ENCODE measurements around the gene ROM1. TPM values are rescaled to one million over a fixed set of nuclear protein-coding genes. Genes with fewer than 3 reads are reported as not detected.
"Not testable (repeated sequence)": the region's sequence is repeated elsewhere in the genome, so short reads cannot be mapped to it uniquely, and the experiment has no call there.

Gene ROM1, protein sequence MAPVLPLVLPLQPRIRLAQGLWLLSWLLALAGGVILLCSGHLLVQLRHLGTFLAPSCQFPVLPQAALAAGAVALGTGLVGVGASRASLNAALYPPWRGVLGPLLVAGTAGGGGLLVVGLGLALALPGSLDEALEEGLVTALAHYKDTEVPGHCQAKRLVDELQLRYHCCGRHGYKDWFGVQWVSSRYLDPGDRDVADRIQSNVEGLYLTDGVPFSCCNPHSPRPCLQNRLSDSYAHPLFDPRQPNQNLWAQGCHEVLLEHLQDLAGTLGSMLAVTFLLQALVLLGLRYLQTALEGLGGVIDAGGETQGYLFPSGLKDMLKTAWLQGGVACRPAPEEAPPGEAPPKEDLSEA
- 0.95 TPM for polyA plus RNA-seq (2013, experiment 1 of 2)
- 0.76 TPM for polyA plus RNA-seq (2013, experiment 2 of 2)

DNA sequence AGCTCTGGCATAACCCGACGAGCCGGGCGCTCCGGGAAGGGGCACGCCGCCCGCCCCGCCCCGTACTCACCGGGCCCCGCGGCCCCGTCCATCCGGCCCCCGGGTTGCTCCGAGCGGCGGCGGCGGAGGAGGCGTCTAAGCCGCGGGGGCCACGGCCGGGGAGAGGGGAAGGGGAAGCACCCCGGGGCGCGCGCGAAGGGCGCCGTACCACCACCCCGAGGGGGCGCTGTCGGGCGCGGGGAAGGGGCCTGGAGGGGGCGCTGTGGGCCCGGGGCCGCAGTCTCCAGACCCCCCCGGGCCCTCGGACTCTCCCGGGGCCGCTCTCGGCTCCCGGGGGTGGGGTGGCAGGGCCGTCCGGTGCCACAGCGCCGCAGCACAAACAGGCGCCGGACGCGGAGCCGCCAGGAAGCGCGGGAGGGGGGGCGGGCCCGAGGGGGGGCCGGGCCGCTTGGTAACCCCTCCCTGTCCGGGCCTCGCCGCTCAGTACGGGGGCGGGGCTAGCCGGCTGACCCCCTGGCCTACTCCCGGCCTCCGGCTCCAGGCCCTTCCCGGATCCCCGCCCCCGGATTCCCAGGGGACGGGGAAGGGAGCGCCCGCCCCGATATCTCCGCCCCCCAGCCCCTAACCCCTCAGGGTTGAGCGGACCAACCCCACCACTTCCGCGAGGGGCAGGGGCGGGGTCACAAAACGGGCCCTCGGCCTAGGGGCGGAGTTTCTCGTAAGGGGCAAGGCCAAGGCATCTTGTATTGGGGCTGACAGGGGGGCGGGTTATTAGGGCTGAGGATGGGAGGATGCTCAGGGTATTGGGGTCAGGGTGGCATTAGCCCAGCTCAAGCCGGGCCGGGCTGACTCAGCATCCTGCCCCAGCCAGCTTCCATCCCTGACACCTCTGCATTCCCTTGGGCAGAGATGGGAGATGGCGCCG, at the start of gene ROM1, which contains the start of gene EML3:
TSS of gene ROM1 (plus strand) at position 892 of the 925 bp plus-strand sequence. CDS start at position 917, 25 bp downstream.
TSS of gene EML3 (minus strand) at position 410 of the 925 bp plus-strand sequence. CDS start at position 92, 318 bp downstream.
- WGBS: 4% methylated on average over 87 of the region's 91 CpGs
- Histone ChIP-seq H3K27ac (ENCODE audit: low read depth, low read length) (no peak within 1 kb of the TSS), H3K9me3 (ENCODE audit: insufficient read depth, low read depth, low read length) (no peaks in the 10 kb centered on the region), H3K9ac (ENCODE audit: low read depth, low read length) (peak within 1 kb of the TSS; percentile 39; the same call in 1 of the 2 replicates), H3K27me3 (ENCODE audit: insufficient read depth, low read length) (peaks cover 10% of the 10 kb centered on the region; the same call in 1 of the 2 replicates), H3K4me3 (ENCODE audit: low read length) (peak within 1 kb of the TSS; percentile 66), H3K36me3 (ENCODE audit: insufficient read depth, low read length) (peaks cover 7% of the 10 kb centered on the region; the same call in 1 of the 2 replicates), H3K4me1 (ENCODE audit: insufficient read depth, low read length) (peaks cover 5% of the 10 kb centered on the region; the same call in 1 of the 2 replicates)

GRCh38 chr11:62565100-62565802, 47.8 kb upstream of the ROM1 start:
- Histone ChIP-seq H3K9ac (ENCODE audit: low read depth, low read length) (no peak overlapping the region), H3K36me3 (ENCODE audit: insufficient read depth, low read length) (peaks cover 91% of the 10 kb centered on the region), H3K27ac (ENCODE audit: low read depth, low read length) (no peak overlapping the region), H3K9me3 (ENCODE audit: insufficient read depth, low read depth, low read length) (no peaks in the 10 kb centered on the region), H3K27me3 (ENCODE audit: insufficient read depth, low read length) (no peaks in the 10 kb centered on the region), H3K4me3 (ENCODE audit: low read length) (no peak overlapping the region), H3K4me1 (ENCODE audit: insufficient read depth, low read length) (peaks cover 13% of the 10 kb centered on the region)
- 93% methylated on average over 5 of the region's 5 CpGs for WGBS

- WGBS: 98% methylated on average over 8 of the region's 8 CpGs
- no peak overlapping the region for H3K27ac ChIP-seq (ENCODE audit: low read depth, low read length)
Observed at GRCh38 chr11:62566247-62566646, 46.8 kb upstream of the ROM1 start.

DNA sequence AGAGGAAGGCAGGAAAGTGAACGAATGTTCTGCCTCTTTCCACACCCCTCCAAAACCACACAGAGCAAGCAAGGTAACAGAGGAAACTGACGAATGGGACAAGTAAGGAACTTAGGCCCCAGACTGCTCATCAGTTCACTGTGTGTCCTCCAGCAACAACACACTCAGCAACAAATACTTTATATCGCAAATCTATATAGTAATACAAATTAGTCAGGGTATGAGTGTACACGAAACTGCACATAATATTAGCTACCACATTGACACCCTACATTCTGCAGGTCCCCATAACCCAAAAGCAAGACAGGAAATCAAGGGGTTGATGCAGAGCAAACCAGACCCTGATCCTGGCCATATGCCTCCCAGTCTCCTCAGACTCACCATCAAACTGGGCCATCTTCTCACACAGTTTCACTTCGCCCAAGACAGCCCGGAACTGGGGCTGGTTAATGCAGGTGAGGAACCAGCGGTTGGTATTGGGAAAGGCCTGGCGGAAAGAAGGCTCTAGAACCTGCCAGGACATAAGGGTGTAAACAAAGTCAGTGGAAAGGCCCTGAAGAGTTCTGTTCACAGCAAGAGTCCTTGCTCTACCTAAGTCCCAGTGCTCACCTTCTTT, 45.9 kb upstream of the ROM1 start:
- Histone ChIP-seq H3K9me3 (ENCODE audit: insufficient read depth, low read depth, low read length) (no peaks in the 10 kb centered on the region), H3K9ac (ENCODE audit: low read depth, low read length) (no peak overlapping the region), H3K4me1 (ENCODE audit: insufficient read depth, low read length) (peaks cover 11% of the 10 kb centered on the region), H3K36me3 (ENCODE audit: insufficient read depth, low read length) (peaks cover 98% of the 10 kb centered on the region), H3K27me3 (ENCODE audit: insufficient read depth, low read length) (no peaks in the 10 kb centered on the region), H3K4me3 (ENCODE audit: low read length) (no peak overlapping the region), H3K27ac (ENCODE audit: low read depth, low read length) (no peak overlapping the region)
- WGBS: 95% methylated on average over 8 of the region's 8 CpGs

More at GRCh38 chr11:62566247-62566646, 46.8 kb upstream of the ROM1 start:
- H3K36me3 ChIP-seq (ENCODE audit: insufficient read depth, low read length): peaks cover 94% of the 10 kb centered on the region
- H3K9ac ChIP-seq (ENCODE audit: low read depth, low read length): no peak overlapping the region
- H3K27me3 ChIP-seq (ENCODE audit: insufficient read depth, low read length): no peaks in the 10 kb centered on the region
- H3K4me1 ChIP-seq (ENCODE audit: insufficient read depth, low read length): peaks cover 7% of the 10 kb centered on the region
- no peaks in the 10 kb centered on the region for H3K9me3 ChIP-seq (ENCODE audit: insufficient read depth, low read depth, low read length)
- no peak overlapping the region for H3K4me3 ChIP-seq (ENCODE audit: low read length)

GRCh38 chr11:62569611-62570010, 43.4 kb upstream of the ROM1 start:
- no peak overlapping the region for H3K4me3 ChIP-seq (ENCODE audit: low read length)
- H3K4me1 ChIP-seq (ENCODE audit: insufficient read depth, low read length): peaks cover 15% of the 10 kb centered on the region; the same call in 1 of the 2 replicates
- H3K36me3 ChIP-seq (ENCODE audit: insufficient read depth, low read length): peaks cover 82% of the 10 kb centered on the region
- no peaks in the 10 kb centered on the region for H3K9me3 ChIP-seq (ENCODE audit: insufficient read depth, low read depth, low read length)
- H3K9ac ChIP-seq (ENCODE audit: low read depth, low read length): no peak overlapping the region
- 83% methylated on average over 1 of the region's 1 CpG for WGBS
- H3K27ac ChIP-seq (ENCODE audit: low read depth, low read length): no peak overlapping the region
- H3K27me3 ChIP-seq (ENCODE audit: insufficient read depth, low read length): no peaks in the 10 kb centered on the region

GRCh38 chr11:62570903-62571302, 42.2 kb upstream of the ROM1 start:
- not testable (repeated sequence) for H3K9ac ChIP-seq (ENCODE audit: low read depth, low read length); H3K9me3 ChIP-seq (ENCODE audit: insufficient read depth, low read depth, low read length); H3K27ac ChIP-seq (ENCODE audit: low read depth, low read length); H3K27me3 ChIP-seq (ENCODE audit: insufficient read depth, low read length)
- Histone ChIP-seq H3K36me3 (ENCODE audit: insufficient read depth, low read length) (peaks cover 73% of the 10 kb centered on the region), H3K4me1 (ENCODE audit: insufficient read depth, low read length) (peaks cover 24% of the 10 kb centered on the region; the same call in 1 of the 2 replicates), H3K4me3 (ENCODE audit: low read length) (peak overlapping the region; percentile 92; the same call in 1 of the 2 replicates)
- 95% methylated on average over 5 of the region's 5 CpGs for WGBS

- WGBS: 95% methylated on average over 5 of the region's 5 CpGs
- not testable (repeated sequence) for H3K27me3 ChIP-seq (ENCODE audit: insufficient read depth, low read length); H3K27ac ChIP-seq (ENCODE audit: low read depth, low read length); H3K9me3 ChIP-seq (ENCODE audit: insufficient read depth, low read depth, low read length)
- H3K4me3 ChIP-seq (ENCODE audit: low read length): peak overlapping the region; percentile 92; the same call in 1 of the 2 replicates
- peaks cover 73% of the 10 kb centered on the region for H3K36me3 ChIP-seq (ENCODE audit: insufficient read depth, low read length)
- H3K4me1 ChIP-seq (ENCODE audit: insufficient read depth, low read length): peaks cover 24% of the 10 kb centered on the region; the same call in 1 of the 2 replicates
- peak overlapping the region; percentile 98; the same call in 1 of the 2 replicates for H3K9ac ChIP-seq (ENCODE audit: low read depth, low read length)
Observed at GRCh38 chr11:62571493-62571892, 41.6 kb upstream of the ROM1 start.

GRCh38 chr11:62572431-62572830, 40.6 kb upstream of the ROM1 start:
- Histone ChIP-seq H3K36me3 (ENCODE audit: insufficient read depth, low read length) (peaks cover 69% of the 10 kb centered on the region), H3K9me3 (ENCODE audit: insufficient read depth, low read depth, low read length) (no peaks in the 10 kb centered on the region), H3K4me3 (ENCODE audit: low read length) (peak overlapping the region; percentile 92), H3K27me3 (ENCODE audit: insufficient read depth, low read length) (no peaks in the 10 kb centered on the region), H3K4me1 (ENCODE audit: insufficient read depth, low read length) (peaks cover 24% of the 10 kb centered on the region; the same call in 1 of the 2 replicates), H3K9ac (ENCODE audit: low read depth, low read length) (peak overlapping the region; percentile 98), H3K27ac (ENCODE audit: low read depth, low read length) (peak overlapping the region; percentile 75)
- WGBS: 71% methylated on average over 12 of the region's 12 CpGs

GRCh38 chr11:62573006-62573591, 40.0 kb upstream of the ROM1 start:
- H3K27ac ChIP-seq (ENCODE audit: low read depth, low read length): peak overlapping the region; percentile 75
- H3K36me3 ChIP-seq (ENCODE audit: insufficient read depth, low read length): peaks cover 65% of the 10 kb centered on the region
- H3K4me3 ChIP-seq (ENCODE audit: low read length): peak overlapping the region; percentile 92
- H3K9ac ChIP-seq (ENCODE audit: low read depth, low read length): peak overlapping the region; percentile 98
- no peaks in the 10 kb centered on the region for H3K9me3 ChIP-seq (ENCODE audit: insufficient read depth, low read depth, low read length)
- H3K27me3 ChIP-seq (ENCODE audit: insufficient read depth, low read length): no peaks in the 10 kb centered on the region
- H3K4me1 ChIP-seq (ENCODE audit: insufficient read depth, low read length): peaks cover 24% of the 10 kb centered on the region; the same call in 1 of the 2 replicates
- under 1% methylated on average over 33 of the region's 33 CpGs for whole genome bisulfite sequencing
